Lower leg skin (tissue), 3 donors: Measurements from ENCODE around the gene WASF3.

Experiments
- CTCF ChIP-seq, 3 donors: fragments of 450-650 bp; IDR thresholded peaks; one replicate each; pipeline ENCODE4 v1.5.1; 2016; ENCODE audit warnings: antibody characterized with exemption in 3 of 3, mild to moderate bottlenecking in 3 of 3, moderate library complexity in 2 of 3
- POLR2A ChIP-seq, 2 donors: fragments of 450-650 bp; IDR thresholded peaks; one replicate each; pipeline ENCODE4 v1.6.1; 2016 to 2017; ENCODE audit warnings: antibody characterized with exemption in 2 of 2, mild to moderate bottlenecking in 1 of 2, moderate library complexity in 1 of 2

- TF ChIP-seq CTCF (IDR thresholded peaks at IDR 0.05) (no peak), POLR2A (IDR thresholded peaks at IDR 0.05) (no peak)
Observed at GRCh38 chr13:26571518-26571917, 14.0 kb downstream of the WASF3 start.
